22Rv1 (cell line): ENCODE results near the gene CLSTN2.

Experiments used
- CTCF ChIP-seq: fragments of 450-650 bp; IDR thresholded peaks from 2 replicates; pipeline ENCODE4 v1.5.1; 2017; ENCODE audit warnings: mild to moderate bottlenecking
- ZFX ChIP-seq: fragments of 450-650 bp; IDR thresholded peaks from 2 replicates; pipeline ENCODE4 v1.6.1; 2017; ENCODE audit warnings: antibody characterized with exemption, borderline replicate concordance

GRCh38 chr3:140298569-140299070, 363.6 kb downstream of the CLSTN2 start:
- TF ChIP-seq CTCF (no peak), ZFX (no peak)
